WTC11 (cell line): ENCODE data around the gene HDAC3. TPM values are rescaled to one million over a fixed set of nuclear protein-coding genes. Genes with fewer than 3 reads are reported as not detected.

Source experiments
- ATAC-seq: fragments of 200-7000 bp; cut with Tn5 transposase; 2 replicates; pipeline ENCODE4 v1.10.0; 2021; ENCODE audit warnings: mild to moderate bottlenecking, moderate library complexity
- CTCF ChIA-PET: fragments of 300-600 bp; sonication (Branson Sonifier 250); formaldehyde crosslinking; loops from one replicate; lab custom pipeline; 2021; ENCODE audit warnings: antibody characterized with exemption; lab: Charles Lee
- POLR2A ChIA-PET: fragments of 350-600 bp; sonication (Branson Sonifier 250); formaldehyde crosslinking; loops from one replicate; lab custom pipeline; 2021; ENCODE audit warnings: antibody characterized with exemption; lab: Charles Lee
- DNase-seq: peaks from one replicate; pipeline ENCODE4 v3.0.0; 2021; ENCODE audit warnings: low spot score
- H3K27ac Mint-ChIP-seq: 2 replicates; pipeline ENCODE4 v1.8.0; 2021; ENCODE audit warnings: mixed read lengths
- H3K27me3 Mint-ChIP-seq: 2 replicates; pipeline ENCODE4 v1.8.0; 2021; ENCODE audit warnings: low read depth, mild to moderate bottlenecking, moderate library complexity, mixed read lengths
- H3K36me3 Mint-ChIP-seq: 2 replicates; pipeline ENCODE4 v1.8.0; 2021; ENCODE audit warnings: mixed read lengths
- H3K4me1 Mint-ChIP-seq: 2 replicates; pipeline ENCODE4 v1.8.0; 2022; ENCODE audit warnings: mixed read lengths
- H3K4me3 Mint-ChIP-seq: 2 replicates; pipeline ENCODE4 v1.8.0; 2021; ENCODE audit warnings: mild to moderate bottlenecking, moderate library complexity, mixed read lengths
- H3K9me3 Mint-ChIP-seq: 2 replicates; pipeline ENCODE4 v1.8.0; 2021; ENCODE audit warnings: mixed read lengths
- ARID4B ChIP-seq: sonication (generic); formaldehyde crosslinking; IDR thresholded peaks from 2 replicates; pipeline ENCODE4 v1.8.0; 2023; ENCODE audit warnings: missing genetic modification reagents, mild to moderate bottlenecking, borderline replicate concordance
- ATF6 ChIP-seq: sonication (generic); formaldehyde crosslinking; IDR thresholded peaks from 2 replicates; pipeline ENCODE4 v1.8.1; 2023; ENCODE audit warnings: mild to moderate bottlenecking, missing genetic modification reagents
- CREM ChIP-seq: sonication (generic); formaldehyde crosslinking; IDR thresholded peaks from 2 replicates; pipeline ENCODE4 v1.8.1; 2022; ENCODE audit warnings: mild to moderate bottlenecking, missing genetic modification reagents, moderate library complexity
- ERG ChIP-seq: fragments of 250-450 bp; sonication (Bioruptor Pico); IDR thresholded peaks from 2 replicates; pipeline ENCODE4 v1.8.0; 2021; ENCODE audit warnings: mild to moderate bottlenecking
- ETV6 ChIP-seq: sonication (generic); formaldehyde crosslinking; IDR thresholded peaks from 2 replicates; pipeline ENCODE4 v1.8.1; 2022; ENCODE audit warnings: mild to moderate bottlenecking, missing genetic modification reagents
- HMGA2 ChIP-seq: fragments of 250-450 bp; sonication (Bioruptor Pico); IDR thresholded peaks from 2 replicates; pipeline ENCODE4 v1.4.0; 2021; ENCODE audit warnings: mild to moderate bottlenecking, moderate library complexity
- JUN ChIP-seq: sonication (generic); formaldehyde crosslinking; IDR thresholded peaks from 2 replicates; pipeline ENCODE4 v1.8.0; 2023; ENCODE audit warnings: mild to moderate bottlenecking, missing genetic modification reagents
- MXD4 ChIP-seq: fragments of 250-450 bp; sonication (Bioruptor Pico); IDR thresholded peaks from 2 replicates; pipeline ENCODE4 v1.8.0; 2021; ENCODE audit warnings: mild to moderate bottlenecking, moderate library complexity, borderline replicate concordance
- NR1H2 ChIP-seq: sonication (generic); formaldehyde crosslinking; IDR thresholded peaks from 2 replicates; pipeline ENCODE4 v1.9.0; 2021; ENCODE audit warnings: mild to moderate bottlenecking, moderate library complexity, missing genetic modification reagents
- USF1 ChIP-seq: sonication (generic); formaldehyde crosslinking; IDR thresholded peaks from 2 replicates; pipeline ENCODE4 v1.8.0; 2022; ENCODE audit warnings: mild to moderate bottlenecking, missing genetic modification reagents
- ZNF423 ChIP-seq: fragments of 250-450 bp; sonication (Bioruptor Pico); IDR thresholded peaks from 2 replicates; pipeline ENCODE4 v2.1.2; 2022; ENCODE audit warnings: mild to moderate bottlenecking, moderate library complexity
- total RNA-seq: library from RNA; stranded (reverse); gene quantifications from 3 replicates; pipeline ENCODE4 v1.2.3, GENCODE V29; 2021
- TF ChIP-seq, protein P1 (sequence below): sonication (generic); formaldehyde crosslinking; IDR thresholded peaks from 2 replicates; pipeline ENCODE4 v1.8.1; 2022; ENCODE audit warnings: low read depth, missing genetic modification reagents, borderline replicate concordance
- TF ChIP-seq, protein P2 (sequence below): sonication (generic); formaldehyde crosslinking; IDR thresholded peaks from 2 replicates; pipeline ENCODE4 v1.8.0; 2022; ENCODE audit warnings: missing genetic modification reagents

HDAC3 gene
- total RNA-seq, 1 experiment from 2014 or later = 96.2 TPM

DNA sequence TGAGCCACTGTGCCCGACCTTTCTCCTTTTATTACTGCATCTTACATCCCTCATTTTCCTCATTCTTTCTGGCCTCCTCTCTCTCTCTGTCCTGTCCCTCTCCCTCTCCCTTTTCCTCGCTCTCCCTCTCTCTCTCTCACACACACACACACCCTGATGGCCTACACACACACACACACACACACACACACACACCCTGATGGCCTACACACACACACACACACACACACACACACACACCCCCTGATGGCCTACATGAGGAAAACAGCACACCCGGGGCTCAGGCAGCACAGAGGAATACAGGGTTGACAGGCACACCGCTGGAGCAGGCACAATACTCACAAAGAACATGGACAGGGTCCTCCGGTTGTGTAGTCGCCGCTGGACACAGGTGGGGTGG lies 18.4 kb upstream of the HDAC3 start (continued):
- TF ChIP-seq ATF6 (CRISPR knock-in tag) = no peak
- no peak for TF ChIP-seq USF1
- TF ChIP-seq, protein P1, sequence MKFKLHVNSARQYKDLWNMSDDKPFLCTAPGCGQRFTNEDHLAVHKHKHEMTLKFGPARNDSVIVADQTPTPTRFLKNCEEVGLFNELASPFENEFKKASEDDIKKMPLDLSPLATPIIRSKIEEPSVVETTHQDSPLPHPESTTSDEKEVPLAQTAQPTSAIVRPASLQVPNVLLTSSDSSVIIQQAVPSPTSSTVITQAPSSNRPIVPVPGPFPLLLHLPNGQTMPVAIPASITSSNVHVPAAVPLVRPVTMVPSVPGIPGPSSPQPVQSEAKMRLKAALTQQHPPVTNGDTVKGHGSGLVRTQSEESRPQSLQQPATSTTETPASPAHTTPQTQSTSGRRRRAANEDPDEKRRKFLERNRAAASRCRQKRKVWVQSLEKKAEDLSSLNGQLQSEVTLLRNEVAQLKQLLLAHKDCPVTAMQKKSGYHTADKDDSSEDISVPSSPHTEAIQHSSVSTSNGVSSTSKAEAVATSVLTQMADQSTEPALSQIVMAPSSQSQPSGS (CRISPR knock-in tag) = no peak
- TF ChIP-seq HMGA2 = no peak
- no peak for TF ChIP-seq ETV6
- no peak for TF ChIP-seq CREM (CRISPR knock-in tag)
- TF ChIP-seq NR1H2 = no peak
- TF ChIP-seq, protein P2, sequence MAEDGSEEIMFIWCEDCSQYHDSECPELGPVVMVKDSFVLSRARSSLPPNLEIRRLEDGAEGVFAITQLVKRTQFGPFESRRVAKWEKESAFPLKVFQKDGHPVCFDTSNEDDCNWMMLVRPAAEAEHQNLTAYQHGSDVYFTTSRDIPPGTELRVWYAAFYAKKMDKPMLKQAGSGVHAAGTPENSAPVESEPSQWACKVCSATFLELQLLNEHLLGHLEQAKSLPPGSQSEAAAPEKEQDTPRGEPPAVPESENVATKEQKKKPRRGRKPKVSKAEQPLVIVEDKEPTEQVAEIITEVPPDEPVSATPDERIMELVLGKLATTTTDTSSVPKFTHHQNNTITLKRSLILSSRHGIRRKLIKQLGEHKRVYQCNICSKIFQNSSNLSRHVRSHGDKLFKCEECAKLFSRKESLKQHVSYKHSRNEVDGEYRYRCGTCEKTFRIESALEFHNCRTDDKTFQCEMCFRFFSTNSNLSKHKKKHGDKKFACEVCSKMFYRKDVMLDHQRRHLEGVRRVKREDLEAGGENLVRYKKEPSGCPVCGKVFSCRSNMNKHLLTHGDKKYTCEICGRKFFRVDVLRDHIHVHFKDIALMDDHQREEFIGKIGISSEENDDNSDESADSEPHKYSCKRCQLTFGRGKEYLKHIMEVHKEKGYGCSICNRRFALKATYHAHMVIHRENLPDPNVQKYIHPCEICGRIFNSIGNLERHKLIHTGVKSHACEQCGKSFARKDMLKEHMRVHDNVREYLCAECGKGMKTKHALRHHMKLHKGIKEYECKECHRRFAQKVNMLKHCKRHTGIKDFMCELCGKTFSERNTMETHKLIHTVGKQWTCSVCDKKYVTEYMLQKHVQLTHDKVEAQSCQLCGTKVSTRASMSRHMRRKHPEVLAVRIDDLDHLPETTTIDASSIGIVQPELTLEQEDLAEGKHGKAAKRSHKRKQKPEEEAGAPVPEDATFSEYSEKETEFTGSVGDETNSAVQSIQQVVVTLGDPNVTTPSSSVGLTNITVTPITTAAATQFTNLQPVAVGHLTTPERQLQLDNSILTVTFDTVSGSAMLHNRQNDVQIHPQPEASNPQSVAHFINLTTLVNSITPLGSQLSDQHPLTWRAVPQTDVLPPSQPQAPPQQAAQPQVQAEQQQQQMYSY = no peak

DNA sequence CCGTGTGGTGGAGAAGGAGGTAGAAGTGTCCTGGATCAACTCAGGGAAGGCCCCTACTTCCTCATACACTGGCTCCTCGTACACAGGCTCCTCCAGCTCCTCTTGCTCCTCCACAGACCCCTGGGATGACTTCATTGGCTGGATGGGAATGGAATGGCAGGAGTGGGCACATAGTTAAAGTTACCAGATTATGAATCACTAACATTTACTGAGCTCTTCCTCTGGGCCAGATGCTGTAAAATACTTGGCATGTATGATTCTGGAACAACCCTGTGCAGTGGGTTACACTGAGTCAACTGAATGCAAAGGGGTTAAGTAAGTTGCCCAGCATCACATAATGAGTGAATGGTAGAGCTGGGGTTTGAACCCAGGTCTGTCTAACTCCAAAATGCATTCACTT lies 17.6 kb upstream of the HDAC3 start:
- no peak for TF ChIP-seq ERG (CRISPR knock-in tag)
- TF ChIP-seq ARID4B (CRISPR knock-in tag) = no peak
- TF ChIP-seq MXD4 (CRISPR knock-in tag) = no peak
- no peak for TF ChIP-seq JUN (CRISPR knock-in tag)
- no peak for TF ChIP-seq ZNF423
- Mint-ChIP-seq H3K36me3 (peaks cover 46% of the 10 kb centered on the region), H3K27me3 (no peaks in the 10 kb centered on the region), H3K4me1 (peaks cover 20% of the 10 kb centered on the region), H3K4me3 (no peak overlapping the region), H3K27ac (no peak overlapping the region), H3K9me3 (no peaks in the 10 kb centered on the region)
- ATAC-seq = no peak
- CTCF ChIA-PET = interaction anchor here (0.9 to 1.9 kb wide), 3 partner anchors 10 to 62 kb away, joined by 3 to 4 read pairs (median 4); partner anchors contain the start of genes HDAC3 and RELL2
- no peak for DNase-seq
- POLR2A ChIA-PET = interaction anchor here (0.6 kb wide), 1 partner anchor 68 kb away, joined by 3 read pairs; no protein-coding TSS in a partner anchor
